Activated T-cell treated with anti-CD3 and anti-CD28 coated beads, Interleukin-2, amount 50 U/mL, for 48 hours (primary cell): ENCODE data around the gene CR2.
"Not testable (repeated sequence)": the region's sequence is repeated elsewhere in the genome, so short reads cannot be mapped to it uniquely, and the experiment has no call there.

ENCODE experiments used
- DNase-seq, 2 experiments: peaks; one replicate each; pipeline ENCODE4 v3.0.0-alpha.2; 2020

CR2 gene

GRCh38 chr1:207516729-207517128 is 62.6 kb downstream of the CR2 start:
- DNase-seq: no peak

- no peak for DNase-seq
These were observed 64.6 kb downstream of the CR2 start for GRCh38 chr1:207518608-207519236.

- DNase-seq: no peak
These were observed 65.6 kb downstream of the CR2 start for GRCh38 chr1:207519505-207520399.

- DNase-seq: not testable (repeated sequence)
These were observed 66.5 kb downstream of the CR2 start for GRCh38 chr1:207520400-207521345.

GRCh38 chr1:207525239-207525638 is 71.1 kb downstream of the CR2 start:
- not testable (repeated sequence) for DNase-seq

- DNase-seq: not testable (repeated sequence)
These were observed 74.3 kb downstream of the CR2 start for GRCh38 chr1:207528401-207528800.

GRCh38 chr1:207536263-207536662 is 82.1 kb downstream of the CR2 start:
- DNase-seq: not testable (repeated sequence)
